ENCODE results near the gene EDIL3.

DNA sequence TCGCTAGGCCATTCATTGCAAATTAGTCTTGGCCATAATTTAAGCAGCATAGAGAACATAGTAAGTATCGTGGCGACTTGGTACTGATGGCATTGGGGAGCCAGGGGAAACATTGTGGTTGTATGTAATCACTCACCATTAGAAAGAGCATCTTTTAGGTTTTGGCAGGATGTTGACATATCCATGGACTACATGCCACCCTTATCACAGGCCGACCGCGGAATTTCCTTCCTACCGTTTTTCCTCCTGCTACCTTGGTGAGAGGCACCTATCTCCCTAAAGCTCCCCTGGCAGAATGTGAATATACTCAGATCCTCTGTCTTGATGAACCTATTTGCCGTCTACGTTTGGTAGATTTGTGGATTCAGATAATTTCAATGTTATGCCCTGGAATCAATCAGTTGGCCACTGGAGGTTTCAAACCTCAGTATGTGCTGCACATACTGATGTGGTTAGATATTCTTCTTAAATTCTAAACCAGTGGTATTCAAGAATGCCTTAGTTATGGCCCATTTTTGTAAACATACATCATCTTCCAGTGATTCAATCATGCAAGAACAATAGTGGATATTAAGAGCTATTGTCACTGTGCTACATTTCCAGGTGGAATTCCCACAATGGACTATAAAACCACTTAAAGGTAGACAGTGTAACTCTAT, 393.0 kb downstream of the EDIL3 start:
- TF ChIP-seq POLR2A (IDR thresholded peaks at IDR 0.05) (no peak), EP300 (IDR thresholded peaks at IDR 0.05) (no peak)
- TF ChIP-seq, protein P1, sequence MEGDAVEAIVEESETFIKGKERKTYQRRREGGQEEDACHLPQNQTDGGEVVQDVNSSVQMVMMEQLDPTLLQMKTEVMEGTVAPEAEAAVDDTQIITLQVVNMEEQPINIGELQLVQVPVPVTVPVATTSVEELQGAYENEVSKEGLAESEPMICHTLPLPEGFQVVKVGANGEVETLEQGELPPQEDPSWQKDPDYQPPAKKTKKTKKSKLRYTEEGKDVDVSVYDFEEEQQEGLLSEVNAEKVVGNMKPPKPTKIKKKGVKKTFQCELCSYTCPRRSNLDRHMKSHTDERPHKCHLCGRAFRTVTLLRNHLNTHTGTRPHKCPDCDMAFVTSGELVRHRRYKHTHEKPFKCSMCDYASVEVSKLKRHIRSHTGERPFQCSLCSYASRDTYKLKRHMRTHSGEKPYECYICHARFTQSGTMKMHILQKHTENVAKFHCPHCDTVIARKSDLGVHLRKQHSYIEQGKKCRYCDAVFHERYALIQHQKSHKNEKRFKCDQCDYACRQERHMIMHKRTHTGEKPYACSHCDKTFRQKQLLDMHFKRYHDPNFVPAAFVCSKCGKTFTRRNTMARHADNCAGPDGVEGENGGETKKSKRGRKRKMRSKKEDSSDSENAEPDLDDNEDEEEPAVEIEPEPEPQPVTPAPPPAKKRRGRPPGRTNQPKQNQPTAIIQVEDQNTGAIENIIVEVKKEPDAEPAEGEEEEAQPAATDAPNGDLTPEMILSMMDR (IDR thresholded peaks at IDR 0.05), result no peak

All from tibial nerve (tissue), 4 donors.